GM19239 (cell line): ENCODE measurements around the gene DAB1.

ENCODE experiments used
- DNase-seq: peaks from one replicate; pipeline ENCODE4 v3.0.0; 2011; ENCODE audit warnings: low spot score; ENCODE audit not compliant: insufficient read length
- FAIRE-seq: peaks from 2 replicates; lab custom pipeline; 2011; peaks lifted over from hg19 to GRCh38; lab: Jason Lieb, UNC

DAB1 gene

DNA sequence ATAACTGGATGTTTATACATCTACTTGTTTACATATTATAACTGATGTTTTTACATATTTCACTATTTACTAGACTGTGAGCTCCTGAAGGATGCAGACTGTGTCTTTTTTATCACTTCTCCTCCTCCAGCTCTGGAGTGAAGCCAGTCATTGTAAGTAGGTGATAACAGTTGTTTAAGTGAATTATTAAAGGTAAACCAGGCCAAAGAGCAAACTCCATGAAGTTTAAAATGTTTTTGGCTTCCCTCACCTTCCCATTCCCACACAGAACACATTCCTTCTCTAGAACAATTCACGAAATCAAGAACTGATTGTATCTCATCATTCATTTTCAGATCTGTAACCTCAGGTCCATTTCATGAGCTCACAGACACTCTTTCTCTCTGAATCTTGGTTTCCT, 98.3 kb downstream of the DAB1 start:
- FAIRE-seq, result no peak
- no peak for DNase-seq

DNA sequence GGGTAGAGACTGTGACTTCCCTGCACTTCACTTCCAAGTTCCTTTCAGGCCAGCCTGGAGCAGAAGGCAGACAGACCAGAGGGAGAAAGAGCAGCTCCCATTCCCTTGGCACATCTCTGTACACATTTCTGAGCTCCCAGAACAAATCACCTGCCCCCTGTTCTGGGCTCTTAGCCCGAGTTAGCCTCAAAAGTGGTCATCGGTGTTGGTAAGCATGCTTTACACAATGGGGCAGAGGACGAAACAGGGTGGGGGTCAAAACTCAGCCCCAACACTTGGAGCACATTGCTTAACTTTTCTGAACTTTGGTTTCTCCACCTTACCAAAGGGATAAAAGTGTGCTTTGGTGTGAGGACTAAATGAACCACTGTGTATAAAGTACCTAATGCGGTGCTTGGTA, 98.7 kb downstream of the DAB1 start:
- DNase-seq (no peak), FAIRE-seq (no peak)

DNA sequence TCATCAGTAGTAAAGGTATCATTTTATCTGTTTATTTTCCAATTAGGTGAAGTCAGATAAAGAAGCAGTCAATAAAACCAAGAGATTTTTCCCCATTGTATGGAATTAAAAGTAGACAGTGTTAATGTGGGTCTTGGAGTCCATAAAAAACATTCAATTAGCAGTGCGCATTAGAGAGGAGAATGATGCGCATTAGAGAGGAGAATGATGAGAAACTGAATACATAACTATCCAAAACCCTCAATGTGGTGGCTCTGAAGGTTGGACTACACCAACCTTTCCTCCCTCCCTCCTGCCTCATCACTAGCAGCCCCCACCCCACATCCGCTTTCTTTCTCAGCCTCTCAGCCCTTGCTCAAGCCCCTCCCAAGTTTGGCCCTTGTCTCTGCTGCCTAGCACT, 99.5 kb downstream of the DAB1 start:
- no peak for FAIRE-seq
- DNase-seq, result no peak

DNA sequence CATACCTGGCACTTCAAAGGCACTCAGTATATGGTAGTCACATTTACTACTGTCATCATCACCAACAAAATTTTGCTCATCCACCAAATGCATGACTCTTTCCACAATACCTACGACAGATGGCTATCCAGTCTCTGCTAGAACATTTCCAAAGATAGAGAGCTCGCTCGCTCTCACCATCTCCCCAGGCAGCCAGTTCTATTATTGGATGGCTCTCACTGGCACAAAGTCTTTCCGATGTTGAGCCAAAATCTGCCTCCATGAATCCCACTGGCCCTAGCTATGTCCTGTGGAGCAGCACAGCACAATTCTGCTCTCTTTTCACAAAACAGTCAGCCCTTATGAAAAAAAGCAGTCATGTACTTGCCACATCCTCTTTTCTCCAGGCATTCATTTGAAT, 102.1 kb downstream of the DAB1 start:
- FAIRE-seq (no peak), DNase-seq (no peak)

DNA sequence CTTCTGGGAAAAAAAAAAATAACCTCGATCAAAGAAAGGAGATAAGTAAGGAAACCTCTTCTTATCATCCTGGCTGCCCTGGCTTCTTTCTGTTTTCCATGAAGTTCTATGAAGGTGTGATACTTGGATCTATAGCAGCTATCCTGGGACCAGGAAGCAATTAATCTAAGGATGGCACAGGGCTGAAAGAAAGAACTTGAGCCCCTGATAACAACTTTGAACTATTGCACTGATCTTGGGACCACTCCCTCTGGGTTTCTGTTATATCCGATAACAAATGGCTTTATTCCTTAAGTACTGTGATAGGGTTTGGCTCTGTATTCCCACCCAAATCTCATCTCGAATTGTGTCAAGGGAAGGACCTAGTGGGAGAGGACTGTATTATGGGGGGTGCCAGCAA, 104.1 kb downstream of the DAB1 start:
- FAIRE-seq (no peak), DNase-seq (no peak)

DNA sequence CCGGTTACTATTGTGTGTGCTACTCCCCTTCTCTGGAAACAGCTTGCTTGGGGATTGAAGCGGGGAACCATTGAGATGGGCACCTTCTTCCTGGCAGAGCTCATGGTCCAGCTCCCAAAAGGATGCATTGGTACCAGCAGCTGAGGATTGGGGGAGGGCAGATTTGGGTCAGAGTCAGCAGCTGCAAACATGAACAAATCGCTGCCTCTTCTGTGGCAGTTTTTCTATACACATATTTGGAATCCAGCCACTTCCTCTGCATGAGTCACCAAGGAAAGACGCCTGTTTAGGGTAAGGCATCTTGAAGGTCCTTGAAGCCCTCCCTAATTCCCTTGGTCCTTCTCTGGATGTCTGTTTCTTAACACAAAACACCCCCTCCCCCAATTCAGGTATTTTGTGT, 104.7 kb downstream of the DAB1 start:
- FAIRE-seq (no peak), DNase-seq (no peak)

DNA sequence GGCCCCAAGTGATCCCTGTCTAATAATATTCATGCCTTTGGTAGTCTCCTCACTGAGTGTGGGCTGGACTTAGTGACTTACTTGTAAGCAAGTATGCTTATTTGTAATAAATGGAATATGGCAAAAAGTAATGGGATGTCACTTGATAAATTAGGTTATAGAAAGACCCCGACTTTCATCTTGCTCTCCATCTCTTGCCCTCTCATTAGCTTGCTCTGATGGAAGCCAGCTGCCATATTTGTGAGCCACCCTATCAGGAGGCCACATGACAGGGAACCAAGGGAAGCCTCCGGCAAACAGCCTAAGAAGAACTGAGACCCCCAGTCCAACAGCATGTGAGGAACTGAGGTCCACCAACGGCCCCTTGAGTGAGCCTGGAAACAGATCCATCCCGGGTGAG, 107.0 kb downstream of the DAB1 start:
- FAIRE-seq (no peak), DNase-seq (no peak)

DNA sequence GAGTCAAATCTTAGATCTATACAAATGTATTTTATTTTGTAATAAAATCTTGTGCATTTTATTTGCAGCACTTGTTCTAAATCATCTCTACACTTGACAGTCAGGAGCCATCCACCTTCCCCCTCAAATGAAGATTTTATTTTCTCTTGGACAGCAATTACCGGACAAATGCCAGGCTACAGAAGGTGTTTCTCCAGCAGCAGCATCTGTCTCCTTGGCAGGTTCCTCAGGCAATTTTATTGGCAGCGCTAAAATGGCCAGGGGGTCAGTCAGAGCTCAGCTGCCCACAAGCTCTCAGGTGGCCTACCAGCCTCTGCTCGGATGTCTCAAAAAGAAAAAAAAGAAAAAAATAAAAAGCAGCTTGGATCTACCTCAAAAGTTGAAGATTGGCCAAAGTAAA, 107.6 kb downstream of the DAB1 start:
- DNase-seq, result no peak
- no peak for FAIRE-seq

DNA sequence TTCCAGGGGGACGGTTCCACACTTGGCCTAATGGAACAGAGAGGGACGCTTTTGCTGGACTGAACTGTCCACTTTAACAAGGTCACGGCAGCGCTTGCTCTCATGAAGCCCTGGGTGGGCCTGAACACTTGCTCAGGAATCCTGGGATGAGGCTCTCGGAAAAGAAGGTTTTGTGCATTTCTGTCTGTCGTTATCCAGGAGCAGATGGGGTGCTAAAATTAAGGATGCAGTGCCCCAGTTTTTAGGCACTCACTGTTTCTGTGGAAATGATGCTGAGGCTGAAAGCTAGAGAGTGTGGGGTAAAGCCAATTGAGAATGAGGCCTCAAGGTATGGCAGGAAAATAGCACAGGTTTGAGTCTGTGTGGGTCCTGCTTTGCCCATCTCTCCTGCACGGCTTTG, 111.0 kb downstream of the DAB1 start:
- FAIRE-seq (no peak), DNase-seq (no peak)

DNA sequence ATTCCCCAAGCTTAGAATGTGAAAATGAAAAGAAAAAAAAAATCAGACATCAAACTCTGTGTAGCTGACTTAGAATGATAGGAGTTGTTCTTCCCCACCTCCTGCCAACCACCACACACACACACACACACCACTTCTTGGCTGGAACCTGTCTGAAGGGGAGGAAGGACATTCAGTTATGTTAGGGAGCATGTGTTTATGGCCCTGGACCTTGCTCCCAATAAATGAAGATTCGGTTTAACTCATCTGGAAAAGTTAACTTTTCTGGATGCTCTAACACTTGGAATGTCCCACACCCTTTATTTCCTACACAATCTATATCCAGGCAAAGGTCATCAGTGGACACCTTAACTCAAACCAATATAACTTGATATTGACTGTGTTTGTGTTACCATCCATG, 112.4 kb downstream of the DAB1 start:
- no peak for FAIRE-seq

DNA sequence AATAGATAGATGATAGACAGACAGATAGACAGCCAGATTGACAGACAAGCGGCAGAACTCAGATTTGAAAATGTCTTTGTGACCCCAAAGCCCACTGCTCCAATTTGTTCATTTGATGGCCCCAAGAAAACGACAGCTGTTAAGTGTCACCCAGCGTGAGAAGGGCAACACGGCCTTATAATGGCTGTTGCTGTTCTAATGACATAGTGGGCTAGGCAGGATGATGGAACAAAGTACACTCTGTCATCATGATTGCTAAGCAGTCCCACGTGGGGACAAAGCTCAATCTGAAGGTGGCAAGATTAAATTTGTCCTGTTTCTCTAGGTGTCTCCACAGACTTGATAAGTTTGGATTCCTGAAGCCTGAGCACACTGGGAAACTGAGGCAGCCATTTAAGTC, 112.9 kb downstream of the DAB1 start:
- FAIRE-seq (no peak), DNase-seq (no peak)

More for the DNA sequence above, 112.4 kb downstream of the DAB1 start:
- DNase-seq, result no peak

DNA sequence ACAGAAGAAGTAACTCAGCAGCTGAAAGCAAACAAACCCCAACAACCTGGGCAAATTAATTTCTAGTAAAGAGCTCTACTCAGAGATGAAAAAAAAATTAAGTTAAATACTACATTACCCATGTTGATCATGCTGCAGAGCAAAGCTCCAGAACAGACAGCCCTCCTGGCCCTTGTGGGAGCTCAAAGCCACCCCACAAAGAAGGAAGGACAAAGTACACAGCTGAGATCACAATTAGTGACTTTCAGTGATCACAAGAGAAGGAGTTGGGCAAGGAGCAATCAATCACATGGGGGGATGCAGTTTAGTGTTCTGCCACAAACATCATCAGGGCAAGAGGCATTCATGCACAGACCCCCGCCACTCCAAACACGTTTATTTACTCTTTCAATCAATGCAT, 114.2 kb downstream of the DAB1 start:
- DNase-seq (no peak), FAIRE-seq (no peak)

DNA sequence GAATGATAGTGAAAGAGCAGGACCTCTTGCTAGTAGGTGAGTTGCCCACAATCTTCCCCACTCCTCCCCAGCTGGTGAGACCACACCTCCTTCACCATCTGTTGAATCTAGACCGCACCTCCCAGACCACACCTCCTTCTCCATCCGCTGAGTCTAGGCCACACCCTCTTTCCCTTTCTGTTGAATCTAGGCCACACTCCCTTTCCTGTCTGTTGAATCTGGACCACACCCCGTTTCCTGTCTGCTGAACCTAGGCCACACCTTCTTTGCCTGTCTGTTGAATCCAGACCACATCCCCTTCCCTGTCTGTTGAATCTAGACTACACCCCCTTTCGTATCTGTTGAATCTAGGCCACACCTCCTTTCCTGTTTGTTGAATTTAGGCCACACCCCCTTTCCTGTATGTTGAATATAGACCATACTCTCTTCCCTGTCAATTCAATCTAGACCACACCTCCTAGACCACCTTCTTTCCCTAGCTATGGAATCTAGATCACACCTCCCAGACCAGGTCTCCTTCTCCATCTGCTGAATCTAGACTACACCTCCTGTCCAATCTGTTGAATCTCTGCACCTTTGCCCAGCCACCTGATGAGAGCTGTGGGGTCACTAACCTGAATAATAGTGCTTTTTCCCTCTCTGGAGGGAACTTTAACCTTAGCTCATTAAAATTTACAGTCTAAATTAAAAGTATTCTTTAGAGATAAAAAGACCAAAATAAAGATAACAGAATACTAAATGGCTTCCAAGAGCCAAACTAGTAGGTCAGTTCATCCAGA, 116.3 kb downstream of the DAB1 start:
- peak; percentile 17 for DNase-seq
- peak; percentile 58 for FAIRE-seq

DNA sequence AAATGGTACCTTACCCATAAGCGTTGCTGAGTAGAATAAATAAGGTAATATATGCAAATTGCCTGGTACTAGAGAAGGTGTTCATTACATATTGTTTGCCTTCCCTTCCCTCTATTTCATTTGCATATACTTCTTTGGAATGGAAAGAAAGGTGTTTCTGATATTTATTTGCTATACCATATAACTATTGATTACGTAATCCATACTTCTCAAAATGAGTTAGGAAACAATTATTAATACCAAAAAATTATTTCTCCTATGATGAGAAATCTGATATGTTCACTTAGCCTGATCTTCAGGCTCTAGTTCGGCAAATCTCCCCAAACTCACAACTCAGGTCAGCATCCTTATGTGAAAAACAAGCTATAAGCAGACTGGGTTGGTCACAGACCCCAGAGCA, 119.3 kb downstream of the DAB1 start:
- no peak for DNase-seq
- FAIRE-seq, result no peak

DNA sequence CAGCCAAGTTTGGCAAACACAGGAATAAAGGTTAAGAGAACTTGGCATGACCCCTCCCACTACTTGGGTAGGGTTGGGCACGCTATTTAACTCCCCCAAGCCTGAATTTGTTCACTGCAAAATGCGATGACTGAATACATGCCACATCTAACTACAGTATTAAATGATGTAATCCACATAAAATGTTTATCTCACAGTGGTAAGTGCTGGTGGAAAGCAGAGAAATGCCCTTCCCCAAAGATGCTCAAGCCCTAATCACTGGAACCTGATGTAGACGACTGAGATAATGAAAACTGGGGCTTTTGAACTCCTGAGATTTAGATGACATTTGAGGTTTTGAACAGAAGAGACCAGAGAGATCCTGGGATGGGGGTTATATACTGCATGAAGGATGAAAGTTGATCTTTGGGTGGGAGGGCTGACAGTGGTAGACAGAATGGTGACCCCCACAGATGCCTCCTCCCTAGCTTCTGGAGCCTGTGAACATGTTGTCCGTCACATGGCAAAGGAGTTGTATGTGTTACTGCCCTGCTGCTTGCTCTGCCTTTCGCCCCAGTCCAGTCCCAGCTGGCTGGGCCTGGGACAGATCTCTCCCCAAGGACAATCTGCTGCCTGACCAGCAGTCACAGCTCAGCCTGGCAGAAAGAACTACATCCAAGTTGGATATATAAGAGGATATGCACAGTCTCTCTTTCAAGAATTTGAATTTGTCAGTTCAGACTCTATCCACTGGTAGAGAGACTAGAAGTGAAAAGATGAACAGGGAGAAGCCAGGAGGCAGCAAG, 120.9 kb downstream of the DAB1 start:
- no peak for FAIRE-seq
- no peak for DNase-seq

DNA sequence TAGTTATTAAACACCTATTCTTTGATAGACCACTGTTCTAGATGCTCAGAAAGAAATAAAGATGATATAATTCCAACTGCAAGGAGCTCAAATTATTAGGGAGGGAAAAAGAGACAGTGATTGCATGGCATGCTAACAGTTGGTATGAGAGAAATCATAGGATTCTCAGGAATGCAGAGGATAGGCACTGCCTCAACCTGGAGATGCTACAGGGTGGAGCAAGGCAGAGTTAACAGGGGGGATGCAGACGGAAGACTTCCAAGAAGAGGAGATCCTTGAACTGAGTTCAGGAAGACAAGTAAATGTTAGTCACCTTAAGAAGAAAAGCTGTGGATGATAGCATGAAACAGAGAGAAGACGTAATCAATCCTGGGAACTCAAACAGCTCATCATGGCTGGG, 123.7 kb downstream of the DAB1 start:
- FAIRE-seq (no peak), DNase-seq (no peak)

DNA sequence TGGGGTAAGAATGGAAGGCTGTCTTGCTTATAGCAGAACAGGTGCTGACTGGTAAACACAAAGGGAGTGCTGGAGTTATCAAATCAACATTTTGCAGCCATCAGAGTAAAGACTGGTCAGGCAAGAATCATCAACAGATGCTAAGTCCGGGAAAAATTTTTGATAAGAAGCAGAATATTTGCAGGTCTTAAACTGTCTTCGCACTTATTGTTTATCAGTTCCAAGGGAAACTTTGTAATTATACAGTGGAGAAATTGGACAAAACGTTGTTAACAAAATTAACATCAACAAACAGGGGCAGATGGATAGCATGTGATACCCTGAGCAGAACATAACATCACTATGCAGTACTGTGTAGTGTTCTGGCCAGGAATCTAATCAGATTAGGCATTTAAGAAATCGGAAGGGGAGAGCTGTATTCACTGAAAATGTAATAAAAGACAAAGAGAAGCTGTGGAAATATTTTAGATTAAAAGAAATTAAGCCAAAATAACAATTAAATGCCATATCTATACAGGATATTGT, 127.1 kb downstream of the DAB1 start:
- DNase-seq, result no peak
- no peak for FAIRE-seq

DNA sequence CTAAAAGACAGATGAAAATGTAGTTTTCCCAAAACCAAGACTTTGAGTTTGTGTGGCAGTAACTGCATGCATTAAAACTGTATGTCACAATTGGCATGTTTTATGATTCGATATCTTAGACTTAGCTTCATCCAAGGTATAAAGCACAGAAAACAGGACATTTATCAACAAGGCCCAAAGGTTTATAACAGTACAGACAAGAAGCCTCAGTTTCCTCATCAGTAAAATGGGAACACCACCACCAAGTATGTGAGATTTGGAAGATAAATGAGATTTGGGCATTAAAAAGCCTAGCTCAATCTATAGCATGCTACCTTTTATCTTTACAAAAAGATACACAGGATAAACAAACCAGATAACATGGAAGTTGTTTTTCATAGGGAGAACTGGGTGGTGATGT, 128.5 kb downstream of the DAB1 start:
- DNase-seq, result no peak
- no peak for FAIRE-seq

DNA sequence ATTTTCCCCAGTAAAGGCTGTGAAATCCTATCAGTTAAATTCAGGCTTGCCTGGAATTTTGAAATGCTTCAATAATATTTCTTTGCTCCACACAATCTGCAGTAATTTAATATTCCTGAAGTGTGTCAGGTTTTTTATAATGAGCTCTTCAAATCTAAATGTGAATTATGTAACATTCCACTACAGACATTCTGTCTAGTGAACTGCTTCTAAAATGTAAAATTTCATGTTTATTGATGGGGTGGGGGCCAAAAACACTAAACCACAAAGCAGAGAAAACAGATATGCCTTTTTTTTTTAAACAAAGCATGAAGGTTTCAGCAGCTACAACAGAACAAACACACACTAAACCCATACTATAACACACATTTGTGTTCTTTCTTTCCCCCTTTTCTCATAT, 129.7 kb downstream of the DAB1 start:
- FAIRE-seq (no peak), DNase-seq (no peak)

DNA sequence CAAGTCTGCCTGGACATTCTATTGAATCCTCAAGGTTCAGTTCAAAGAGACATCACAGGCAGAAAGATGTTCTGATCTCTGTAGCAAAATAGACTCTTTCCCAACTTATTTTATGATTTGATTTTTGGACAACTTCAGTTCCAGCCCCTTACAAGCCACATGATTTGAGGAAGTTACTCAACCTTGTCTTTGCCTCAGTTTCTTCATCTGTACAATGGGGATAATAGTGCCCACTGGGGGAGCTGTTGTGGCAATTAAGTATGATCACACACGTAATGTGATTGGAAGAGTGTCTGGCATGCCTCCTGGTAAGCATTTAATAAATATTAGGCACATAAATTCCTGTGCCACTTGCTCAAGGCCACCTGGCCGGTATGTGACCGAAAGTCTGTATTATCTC, 130.6 kb downstream of the DAB1 start:
- FAIRE-seq (no peak), DNase-seq (no peak)

DNA sequence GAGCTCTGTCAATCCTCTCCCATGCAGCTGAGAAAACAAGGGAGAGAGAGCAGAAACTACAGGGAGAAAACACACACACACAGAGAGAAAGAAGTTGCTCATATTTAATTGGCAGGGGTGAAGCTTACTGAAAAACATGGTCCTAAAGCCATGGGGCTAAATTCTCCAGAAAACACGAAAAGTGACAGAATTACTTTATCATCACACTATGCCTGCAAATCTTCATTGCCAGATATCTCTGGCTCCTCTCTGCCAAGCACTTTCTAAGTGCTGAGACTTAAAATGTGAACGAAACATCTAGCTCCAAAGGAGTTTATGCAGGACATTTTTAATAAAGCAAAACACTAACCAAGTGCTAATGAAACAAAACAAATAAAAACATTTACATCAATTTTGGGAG, 134.1 kb downstream of the DAB1 start:
- FAIRE-seq (no peak), DNase-seq (no peak)

DNA sequence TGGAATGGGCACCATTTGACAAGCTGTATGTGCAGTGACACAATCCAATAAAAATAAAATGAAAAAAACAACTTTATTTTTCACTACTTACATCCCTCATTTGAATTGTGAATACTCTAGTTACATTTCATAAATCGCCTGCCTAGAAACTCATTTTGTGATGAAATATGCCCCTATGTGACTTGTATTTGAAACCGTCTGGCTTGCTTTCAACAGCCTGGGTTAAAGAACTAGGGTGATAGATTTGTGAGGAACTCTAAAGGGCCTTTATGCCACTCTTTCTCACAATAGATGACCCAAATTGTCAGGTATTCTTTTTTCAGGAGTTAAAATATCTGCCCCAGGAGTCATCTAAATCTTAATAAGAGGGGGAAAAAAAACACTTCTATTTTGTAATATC, 137.9 kb downstream of the DAB1 start:
- DNase-seq (no peak), FAIRE-seq (no peak)
